Forelimb muscle (tissue), 1 donor: ENCODE data around the gene HPSE2. TPM values are rescaled to one million over a fixed set of nuclear protein-coding genes. Genes with fewer than 3 reads are reported as not detected.
"Not testable (repeated sequence)": the region's sequence is repeated elsewhere in the genome, so short reads cannot be mapped to it uniquely, and the experiment has no call there.

Experiments
- DNase-seq: peaks from one replicate; pipeline ENCODE4 v3.0.0-alpha.2; 2013; ENCODE audit warnings: low read depth
- polyA plus RNA-seq: library from polyadenylated mRNA; unstranded; fragments of 120-200 nt; gene quantifications from one replicate; pipeline ENCODE4 v1.2.1, GENCODE V29; 2013; ENCODE audit not compliant: insufficient read length

Gene HPSE2
- polyA plus RNA-seq, 1 donor = 0.25 TPM

- no peak for DNase-seq
These were observed 230.4 kb downstream of the HPSE2 start for GRCh38 chr10:99005254-99005653.

- DNase-seq = no peak
These were observed 230.9 kb downstream of the HPSE2 start for GRCh38 chr10:99004738-99005137.

- DNase-seq = no peak
These were observed 233.3 kb downstream of the HPSE2 start for GRCh38 chr10:99002392-99002791.

- no peak for DNase-seq
These were observed 238.1 kb downstream of the HPSE2 start for GRCh38 chr10:98997596-98997995.

DNA sequence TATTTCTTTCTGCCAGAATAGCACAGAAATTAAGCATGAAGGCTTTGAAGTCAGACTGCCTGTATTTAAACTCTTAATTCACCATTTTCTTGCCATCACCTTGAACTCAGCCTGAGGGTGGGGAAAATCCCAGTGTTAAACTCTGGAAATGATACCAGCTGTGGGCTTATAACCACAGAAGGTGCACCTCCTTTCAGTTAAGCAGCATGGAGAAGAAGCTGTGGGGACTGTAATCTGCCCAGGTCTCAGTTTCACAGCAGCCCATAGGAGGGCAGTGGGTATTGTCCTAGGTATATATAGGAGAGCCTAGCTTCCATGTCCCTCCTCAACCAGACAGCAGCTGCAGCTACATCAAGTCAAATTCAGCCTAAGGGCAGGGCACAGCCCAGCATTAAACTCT lies 241.6 kb downstream of the HPSE2 start:
- DNase-seq = no peak

- DNase-seq = not testable (repeated sequence)
These were observed 251.9 kb downstream of the HPSE2 start for GRCh38 chr10:98983751-98984150.

DNA sequence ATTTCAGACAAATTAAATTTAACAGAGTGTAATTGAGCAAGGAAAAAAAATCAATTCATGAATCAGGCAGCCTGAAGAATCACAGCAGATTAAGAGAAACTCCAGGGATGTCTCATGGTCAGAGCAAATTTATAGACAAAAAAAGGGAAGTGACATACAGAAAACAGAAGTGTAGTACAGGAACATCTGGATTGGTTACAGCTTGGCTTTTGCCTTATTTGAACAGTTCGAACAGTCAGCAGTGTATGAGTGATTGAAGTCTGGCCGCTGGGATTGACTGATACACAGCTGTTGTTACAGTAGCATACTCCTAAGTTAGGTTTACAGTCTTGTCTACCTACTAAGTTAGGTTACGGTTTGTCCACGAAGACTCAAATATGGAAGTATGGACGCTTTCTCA lies 255.3 kb downstream of the HPSE2 start:
- DNase-seq = no peak

- DNase-seq = no peak
These were observed 264.2 kb downstream of the HPSE2 start for GRCh38 chr10:98971464-98971863.

DNA sequence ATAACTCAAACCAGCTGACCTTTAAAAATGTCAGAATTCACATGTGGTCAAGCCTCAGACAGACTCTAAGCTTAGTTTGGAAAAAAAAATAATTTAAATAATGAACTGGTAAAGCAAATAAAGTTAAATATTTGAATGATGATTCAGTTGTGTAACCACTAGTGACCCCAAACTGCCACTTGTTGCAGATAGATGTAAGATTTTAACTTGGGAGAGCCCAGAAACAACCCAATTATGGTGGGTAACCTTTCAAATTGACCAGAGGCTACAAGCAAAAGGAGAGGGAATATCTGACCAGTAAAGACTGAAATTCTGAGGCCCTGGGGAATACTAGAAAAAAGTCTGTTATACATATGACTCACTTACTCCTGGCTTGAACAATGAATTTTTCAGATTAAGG lies 268.1 kb downstream of the HPSE2 start:
- no peak for DNase-seq

DNA sequence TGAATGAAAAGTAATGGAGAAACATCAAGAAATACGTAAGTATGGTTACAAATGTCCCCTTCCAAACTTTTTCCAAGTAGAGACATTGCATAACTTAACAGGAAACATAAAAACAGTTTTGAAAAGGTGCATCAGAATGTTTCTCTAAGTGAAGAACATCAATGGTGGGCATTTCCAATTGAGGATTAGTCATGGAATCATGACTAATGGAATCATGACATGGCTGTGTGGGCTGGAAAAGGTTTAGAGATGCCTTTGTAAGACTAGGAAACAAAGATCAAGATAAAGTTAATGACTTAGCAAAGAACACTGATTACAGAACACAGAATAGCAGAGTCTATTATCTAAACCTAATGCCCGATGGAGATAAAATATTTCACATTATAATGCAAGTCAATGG lies 272.0 kb downstream of the HPSE2 start:
- DNase-seq = no peak

DNA sequence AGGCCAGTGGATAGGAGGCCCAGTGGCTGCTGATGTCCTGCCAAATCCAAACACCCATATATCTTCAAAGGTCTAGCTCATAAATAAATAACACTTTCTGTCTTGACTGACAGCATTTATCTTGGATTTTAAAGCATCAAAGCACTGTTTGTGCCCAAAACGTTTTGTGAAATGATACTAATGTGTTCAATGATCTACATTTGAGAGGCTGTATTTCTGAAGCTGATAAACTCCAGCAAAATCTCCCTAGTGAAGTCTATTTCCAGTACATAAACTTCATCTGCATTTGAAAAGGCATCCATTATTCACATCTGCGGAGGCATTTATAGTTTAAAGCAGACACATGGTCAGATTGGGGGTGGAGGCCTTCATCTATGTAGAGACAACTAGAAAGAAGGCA lies 276.3 kb downstream of the HPSE2 start:
- DNase-seq = no peak

DNA sequence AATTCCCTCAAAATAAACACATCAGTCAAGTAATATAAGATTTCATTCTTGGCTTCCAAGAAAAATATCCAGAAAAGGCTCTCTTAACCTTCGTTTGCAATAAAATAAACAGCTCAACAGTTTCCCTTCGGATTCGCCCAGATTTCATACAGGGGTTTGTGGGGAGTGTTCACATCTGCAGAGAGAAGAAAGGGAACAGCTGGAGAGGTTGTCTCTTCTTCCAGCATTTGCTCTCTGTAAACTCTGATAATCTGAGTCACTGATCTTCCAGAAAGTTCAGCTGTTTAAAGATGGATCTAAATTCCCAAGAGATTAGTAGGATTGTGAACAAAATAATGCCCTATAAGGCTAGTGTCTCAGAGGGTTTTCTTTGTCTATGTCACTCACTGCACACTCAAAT lies 277.9 kb downstream of the HPSE2 start:
- no peak for DNase-seq

GRCh38 chr10:98956576-98957260 lies 278.9 kb downstream of the HPSE2 start:
- DNase-seq = no peak

- no peak for DNase-seq
These were observed 282.4 kb downstream of the HPSE2 start for GRCh38 chr10:98953251-98953650.

DNA sequence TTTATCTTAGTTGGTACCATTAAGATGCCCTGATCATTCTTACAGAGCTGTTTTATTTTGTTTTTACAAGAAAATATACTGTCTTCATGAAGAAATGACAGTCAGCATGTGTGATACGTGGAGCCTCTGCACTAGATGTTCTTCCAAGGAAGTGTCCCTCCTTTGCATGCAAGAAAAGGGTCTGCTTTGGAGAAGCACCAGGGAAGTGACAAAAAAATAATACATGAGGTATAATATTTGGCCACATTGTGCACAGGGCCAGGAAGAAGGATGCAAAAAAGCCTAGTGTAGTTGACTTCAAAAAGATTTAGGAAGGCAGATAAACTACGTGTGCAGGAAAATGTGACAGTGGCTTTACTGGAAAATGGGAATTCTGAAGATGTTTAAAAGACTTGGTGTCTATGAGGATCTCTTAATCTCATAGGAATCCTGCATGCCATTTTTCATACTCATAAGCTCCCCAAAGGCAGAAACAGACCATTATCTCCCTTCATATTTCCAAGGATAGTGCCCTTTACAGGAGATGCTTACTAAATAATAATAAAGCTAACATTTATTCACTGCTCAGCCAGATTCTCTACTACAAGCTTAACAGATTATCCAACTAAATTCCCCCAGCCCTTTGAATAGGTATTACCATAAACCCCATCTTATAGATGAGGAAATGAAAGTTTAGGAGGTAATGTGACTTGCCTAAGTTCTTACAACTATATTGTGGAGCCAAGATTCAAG lies 284.2 kb downstream of the HPSE2 start:
- DNase-seq = no peak

GRCh38 chr10:98950106-98950505 lies 285.5 kb downstream of the HPSE2 start:
- no peak for DNase-seq

DNA sequence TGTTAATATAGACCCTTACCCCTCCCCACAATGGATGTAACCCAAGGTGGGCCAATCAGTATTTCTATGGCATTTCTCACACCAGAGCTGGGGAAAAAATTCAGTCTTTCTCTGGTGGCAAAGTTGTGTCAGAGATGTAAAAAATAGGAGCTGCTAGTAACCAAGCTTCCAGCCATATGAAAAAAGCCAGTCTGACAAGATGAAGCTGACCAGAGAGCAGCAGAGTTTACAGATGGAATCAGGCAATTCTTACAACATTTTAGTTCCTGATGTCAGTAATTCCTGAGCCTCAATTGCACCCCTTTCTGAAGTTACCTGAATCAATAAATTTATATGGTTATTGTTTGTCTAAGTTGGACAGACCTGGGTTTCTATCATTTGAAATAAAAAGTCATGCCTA lies 286.3 kb downstream of the HPSE2 start:
- DNase-seq = no peak

DNA sequence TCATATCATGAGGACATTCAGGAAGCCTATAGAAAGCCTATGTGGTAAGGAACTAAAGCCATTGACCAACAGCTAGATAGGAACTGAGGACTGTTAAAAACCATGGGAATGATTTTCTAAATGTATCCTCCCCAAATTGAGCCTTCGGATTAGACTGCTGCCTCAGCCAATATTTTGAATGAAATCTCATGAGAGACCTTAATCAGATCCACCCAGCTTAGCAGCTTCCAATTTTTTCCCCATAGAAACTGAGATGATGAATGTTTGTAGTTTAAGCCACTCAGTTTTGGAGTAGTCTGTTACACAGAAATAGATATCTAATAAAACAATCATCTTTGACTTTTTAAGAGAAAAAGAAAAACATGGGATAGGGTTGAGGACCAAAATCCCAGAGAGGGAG lies 292.0 kb downstream of the HPSE2 start:
- no peak for DNase-seq

DNA sequence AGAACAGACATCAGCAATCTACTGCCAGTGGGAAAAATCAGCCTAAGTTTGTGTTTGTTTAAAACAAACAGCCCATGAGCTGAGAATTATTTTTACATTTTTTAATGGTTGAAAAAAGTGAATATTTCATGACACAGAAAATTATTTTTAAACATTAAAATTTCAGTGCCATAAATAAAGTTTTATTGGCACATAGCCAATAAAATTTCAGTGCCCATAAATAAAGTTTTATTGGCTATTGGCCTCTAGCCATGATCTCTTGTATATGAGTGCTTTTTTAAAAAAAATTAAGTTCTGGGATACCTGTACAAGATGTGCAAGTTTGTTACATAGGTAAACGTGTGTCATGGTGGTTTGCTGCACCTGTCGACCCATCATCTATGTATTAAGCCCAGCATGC lies 305.9 kb downstream of the HPSE2 start:
- DNase-seq = no peak

- no peak for DNase-seq
These were observed 310.0 kb downstream of the HPSE2 start for GRCh38 chr10:98925651-98926050.

DNA sequence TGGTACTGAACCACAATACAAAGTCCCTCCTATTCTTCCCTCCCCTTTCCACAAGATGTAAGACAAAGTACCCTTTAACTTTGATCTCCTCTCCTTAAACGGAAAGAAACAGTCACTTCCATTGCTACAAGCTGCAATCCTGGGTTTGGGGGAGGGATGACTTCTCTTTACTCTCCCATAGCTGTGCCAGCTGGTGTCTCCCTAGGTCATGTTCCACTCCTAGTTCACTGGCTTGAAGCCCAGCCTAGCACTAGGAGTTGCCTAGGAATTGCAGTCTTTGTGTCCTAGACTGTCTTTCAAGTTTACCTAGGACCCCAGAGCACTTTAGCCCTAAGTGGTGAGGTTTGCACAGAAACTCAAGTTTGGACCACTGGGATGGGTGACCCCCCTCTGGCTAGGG lies 311.1 kb downstream of the HPSE2 start:
- DNase-seq = no peak

DNA sequence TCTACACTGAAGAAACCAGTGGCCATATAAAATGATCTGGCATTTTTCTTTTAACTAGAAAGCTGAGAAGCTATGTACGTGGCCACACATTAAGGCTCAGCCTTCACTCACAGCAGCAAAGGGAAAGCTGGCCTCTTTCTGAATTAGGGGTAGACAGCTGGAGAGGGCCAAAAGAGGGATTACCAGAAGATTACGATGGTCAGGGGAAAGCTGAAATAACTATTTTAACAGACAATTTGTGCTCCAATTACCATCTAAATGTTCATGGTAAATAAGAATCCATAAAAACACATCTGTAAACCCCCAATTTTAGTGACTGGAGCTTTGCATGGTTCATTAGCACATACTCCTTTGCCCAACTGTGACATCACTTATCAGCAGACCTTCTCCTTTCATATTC lies 314.3 kb downstream of the HPSE2 start:
- no peak for DNase-seq

DNA sequence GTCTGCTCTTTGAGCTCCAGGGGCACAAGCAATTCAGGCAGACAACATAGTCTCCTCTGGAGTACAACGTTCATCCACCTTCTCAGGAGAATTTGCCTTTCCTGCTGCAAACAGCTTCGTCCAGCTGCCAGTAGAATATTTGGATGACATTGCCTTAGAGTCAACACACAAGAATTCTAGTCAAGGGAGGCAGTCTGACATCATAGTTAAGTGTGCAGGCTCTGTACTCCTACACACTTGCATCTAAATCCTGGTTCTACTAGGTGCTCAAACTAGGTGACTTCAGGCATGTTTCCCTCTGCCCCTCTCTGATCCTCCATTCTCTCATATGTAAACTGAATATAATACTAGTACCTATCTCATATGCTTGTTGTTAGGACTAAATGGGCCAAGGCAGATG lies 314.8 kb downstream of the HPSE2 start:
- DNase-seq = peak; percentile 54

- no peak for DNase-seq
These were observed 315.3 kb downstream of the HPSE2 start for GRCh38 chr10:98920360-98920759.
